Smooth muscle cell (in vitro differentiated cells): ENCODE data around the gene FAR1. TPM values are rescaled to one million over a fixed set of nuclear protein-coding genes. Genes with fewer than 3 reads are reported as not detected.

ENCODE experiments used
- DNase-seq: peaks from one replicate; lab custom pipeline; 2025; ENCODE audit not compliant: unreplicated experiment; lab: John Stamatoyannopoulos, UW
- H2AFZ ChIP-seq: fragments of 200-600 bp; sonication (generic); 2 replicates; pipeline ENCODE4 v1.6.0; 2016; ENCODE audit warnings: antibody characterized with exemption, low read depth, mild to moderate bottlenecking
- H3F3A ChIP-seq: fragments of 200-600 bp; sonication (generic); 2 replicates; pipeline ENCODE4 v1.6.0; 2017; ENCODE audit warnings: antibody characterized with exemption, low read depth
- H3K27ac ChIP-seq: fragments of 200-600 bp; sonication (generic); 2 replicates; pipeline ENCODE4 v1.5.1; 2016; ENCODE audit warnings: low read depth, mild to moderate bottlenecking
- H3K27me3 ChIP-seq: fragments of 200-600 bp; sonication (generic); 2 replicates; pipeline ENCODE4 v1.6.1; 2016; ENCODE audit warnings: low read depth, mild to moderate bottlenecking
- H3K36me3 ChIP-seq: fragments of 200-600 bp; sonication (generic); 2 replicates; pipeline ENCODE4 v1.5.1; 2016; ENCODE audit warnings: low read depth
- H3K4me1 ChIP-seq: fragments of 200-600 bp; sonication (generic); 2 replicates; pipeline ENCODE4 v1.5.1; 2016; ENCODE audit warnings: low read depth
- H3K4me2 ChIP-seq: fragments of 200-600 bp; sonication (generic); 2 replicates; pipeline ENCODE4 v1.6.0; 2016; ENCODE audit warnings: mild to moderate bottlenecking
- H3K4me3 ChIP-seq: fragments of 200-600 bp; sonication (generic); 2 replicates; pipeline ENCODE4 v1.5.1; 2016; ENCODE audit warnings: mild to moderate bottlenecking
- H3K79me2 ChIP-seq: fragments of 200-600 bp; sonication (generic); 2 replicates; pipeline ENCODE4 v1.6.0; 2016; ENCODE audit warnings: low read depth, mild to moderate bottlenecking
- H3K9ac ChIP-seq: fragments of 200-600 bp; sonication (generic); 2 replicates; pipeline ENCODE4 v1.6.0; 2016; ENCODE audit warnings: low read depth
- H3K9me3 ChIP-seq: fragments of 200-600 bp; sonication (generic); replicated peaks from 2 replicates; pipeline ENCODE4 v1.5.1; 2016; ENCODE audit warnings: low read depth
- H4K20me1 ChIP-seq: fragments of 200-600 bp; sonication (generic); 2 replicates; pipeline ENCODE4 v1.6.0; 2016; ENCODE audit warnings: low read depth
- CTCF ChIP-seq: fragments of 200-600 bp; sonication (generic); IDR thresholded peaks from 2 replicates; pipeline ENCODE4 v1.5.1; 2017; ENCODE audit warnings: borderline replicate concordance, mild to moderate bottlenecking, antibody characterized with exemption; ENCODE audit not compliant: insufficient read depth, poor library complexity, severe bottlenecking
- WGBS: methylation state at CpG from one replicate; pipeline ENCODE4 v1.1.7; 2016; ENCODE audit warnings: low lambda C conversion rate; 5-methylcytosine and 5-hydroxymethylcytosine counted together
- polyA plus RNA-seq: library from polyadenylated mRNA; unstranded; fragments of >200 nt; fragmentation: Nextera tagmentation; extraction: Ambion mirVana; gene quantifications from 2 replicates; pipeline ENCODE4 v1.2.1, GENCODE V29; 2016
- small RNA-seq: library from RNA; depleted of rRNA; stranded (forward); fragments of <200 nt; gene quantifications from one replicate; pipeline ENCODE3, GENCODE V24; 2014
- total RNA-seq: library from RNA; depleted of rRNA; stranded (reverse); fragments of >200 nt; gene quantifications from 2 replicates; pipeline ENCODE4 v1.2.3, GENCODE V29; 2014

The FAR1 gene
- total and polyA plus RNA-seq, 2 experiments from 2014 or later: 19.5 to 64.9 TPM

- Histone ChIP-seq H2AFZ (no peak overlapping the region), H3K9ac (no peak overlapping the region), H4K20me1 (no peaks in the 10 kb centered on the region), H3K4me1 (peaks cover 5% of the 10 kb centered on the region), H3F3A (no peaks in the 10 kb centered on the region), H3K36me3 (no peaks in the 10 kb centered on the region), H3K4me3 (no peak overlapping the region), H3K27ac (peak overlapping the region; percentile 60), H3K9me3 (no peaks in the 10 kb centered on the region), H3K27me3 (peaks cover 3% of the 10 kb centered on the region), H3K79me2 (no peaks in the 10 kb centered on the region), H3K4me2 (no peak overlapping the region)
- no peak for TF ChIP-seq CTCF
- no peak for DNase-seq
- 69% methylated on average over 6 of the region's 6 CpGs for WGBS
These were observed 112.7 kb downstream of the FAR1 start for GRCh38 chr11:13781153-13781552.

Small RNA genes lying within 50 kb of the gene (small RNA-seq; reads per million reads assigned to genes)
- not detected for gene AC013828.1
- not detected for gene RF00019
- not detected for gene RPL39P26

Other genes with a start within 250 kb of the FAR1 start
- gene BTBD10, start 205.4 kb upstream of the FAR1 start, total RNA-seq: 48.5 and 56.0 TPM in 2 replicates
- gene BTBD10, start 205.4 kb upstream of the FAR1 start, polyA plus RNA-seq: 22.3 and 40.5 TPM in 2 replicates
- not detected in 2 replicates for gene PTH, start 172.7 kb upstream of the FAR1 start, total RNA-seq
- not detected in 2 replicates for gene PTH, start 172.7 kb upstream of the FAR1 start, polyA plus RNA-seq